GM12878 (cell line): ENCODE measurements around the gene MACROD2. TPM values are rescaled to one million over a fixed set of nuclear protein-coding genes. Genes with fewer than 3 reads are reported as not detected.

Experiments
- ATAC-seq: fragments of 200-7000 bp; cut with Tn5 transposase; 3 replicates; pipeline ENCODE4 v1.9.1; 2020; ENCODE audit warnings: mild to moderate bottlenecking, moderate library complexity
- BruUV-seq: library from RNA; stranded (reverse); fragments of 400-500 nt; replicated peaks from 2 replicates; lab custom pipeline; 2021; lab: Mats Ljungman, UMichigan
- CTCF ChIA-PET: fragments of 300-600 bp; sonication (Branson Sonifier 250); formaldehyde crosslinking; extraction: SDS; loops from one replicate; lab custom pipeline; 2021; ENCODE audit warnings: inconsistent platforms; lab: Yijun Ruan, JAX
- POLR2A ChIA-PET: fragments of 350-600 bp; formaldehyde crosslinking; extraction: SDS; loops from one replicate; lab custom pipeline; 2021; ENCODE audit warnings: inconsistent platforms; lab: Charles Lee
- RAD21 ChIA-PET: fragments of 300-600 bp; sonication (Branson Sonifier 250); formaldehyde crosslinking; loops from one replicate; lab custom pipeline; 2023; ENCODE audit warnings: antibody characterized with exemption; ENCODE audit not compliant: unreplicated experiment; lab: Charles Lee
- SMC1A ChIA-PET: fragments of 300-600 bp; sonication (Branson Sonifier 250); formaldehyde crosslinking; loops from one replicate; lab custom pipeline; 2023; ENCODE audit not compliant: unreplicated experiment, uncharacterized antibody; lab: Charles Lee
- DNase-seq: peaks from one replicate; pipeline ENCODE4 v3.0.0-alpha.2; 2011; ENCODE audit warnings: low read depth, low spot score
- FAIRE-seq: peaks from 3 replicates; lab custom pipeline; 2011; peaks lifted over from hg19 to GRCh38; lab: Jason Lieb, UNC
- H2AFZ ChIP-seq: 2 replicates; pipeline ENCODE4 v1.6.0; 2011; ENCODE audit warnings: low read depth, low read length, control low read depth; ENCODE audit not compliant: control insufficient read depth
- H3K27ac ChIP-seq: 2 replicates; pipeline ENCODE4 v1.5.1; 2011; ENCODE audit warnings: control low read depth; ENCODE audit not compliant: control insufficient read depth, insufficient read depth
- H3K27me3 ChIP-seq, 2 experiments: replicated peaks in 1 of 2; 2 replicates each; pipeline versions ENCODE4 v1.6.0 to v1.6.1; 2011; ENCODE audit warnings: low read length in 1 of 2; ENCODE audit not compliant: control insufficient read depth in 2 of 2, insufficient read depth in 2 of 2
- H3K36me3 ChIP-seq, 2 experiments: 2 replicates each; pipeline ENCODE4 v1.5.1; 2011; ENCODE audit warnings: low read length in 1 of 2; ENCODE audit not compliant: control insufficient read depth in 2 of 2, insufficient read depth in 2 of 2
- H3K4me1 ChIP-seq: 2 replicates; pipeline ENCODE4 v1.6.1; 2011; ENCODE audit warnings: mild to moderate bottlenecking, low read length, moderate library complexity, mixed read lengths; ENCODE audit not compliant: control insufficient read depth, insufficient read depth
- H3K4me2 ChIP-seq: 2 replicates; pipeline ENCODE4 v1.6.0; 2011; ENCODE audit warnings: control low read depth; ENCODE audit not compliant: control insufficient read depth, insufficient read depth
- H3K4me3 ChIP-seq: fragments of 200-600 bp; sonication (generic); 2 replicates; pipeline ENCODE4 v1.5.1; 2016
- H3K79me2 ChIP-seq: 2 replicates; pipeline ENCODE4 v1.6.0; 2011; ENCODE audit warnings: low read length; ENCODE audit not compliant: control insufficient read depth, insufficient read depth
- H3K9ac ChIP-seq: 2 replicates; pipeline ENCODE4 v1.8.0; 2011; ENCODE audit warnings: low read length, control low read depth, mixed read lengths; ENCODE audit not compliant: control insufficient read depth, insufficient read depth
- H3K9me3 ChIP-seq: replicated peaks from 3 replicates; pipeline ENCODE4 v1.5.1; 2011; ENCODE audit warnings: mild to moderate bottlenecking, low read length; ENCODE audit not compliant: control insufficient read depth, insufficient read depth
- H4K20me1 ChIP-seq: 2 replicates; pipeline ENCODE4 v1.6.0; 2011; ENCODE audit not compliant: control insufficient read depth, insufficient read depth
- BCL11A ChIP-seq: IDR thresholded peaks from 2 replicates; pipeline ENCODE4 v1.6.1; 2011; ENCODE audit warnings: low read depth, low read length
- HDGF ChIP-seq: fragments of 450-650 bp; IDR thresholded peaks from 2 replicates; pipeline ENCODE4 v1.6.1; 2016; ENCODE audit warnings: antibody characterized with exemption
- MTA2 ChIP-seq: fragments of 450-650 bp; IDR thresholded peaks from 2 replicates; pipeline ENCODE4 v1.6.1; 2016; ENCODE audit warnings: low read depth, mild to moderate bottlenecking, moderate library complexity
- WGBS: methylation state at CpG from one replicate; pipeline ENCODE4 v1.1.6; 2016; ENCODE audit warnings: low lambda C conversion rate; ENCODE audit not compliant: insufficient replicate concordance, insufficient coverage; ENCODE audit errors: missing lambda C conversion rate; 5-methylcytosine and 5-hydroxymethylcytosine counted together
- in situ Hi-C: fragments of 300-500 bp; cut with MboI; formaldehyde crosslinking; loops from 9 replicates; pipeline ENCODE4 v1.14.3; 2018; ENCODE audit warnings: mixed read lengths
- intact Hi-C: fragments of 100-400 bp; cut with micrococcal nuclease; formaldehyde crosslinking; loops from one replicate; pipeline ENCODE4 v1.14.2; 2022; ENCODE audit not compliant: unreplicated experiment
- polyA plus RNA-seq, 11 experiments: library from polyadenylated mRNA; depleted of rRNA in 4 of 11; unstranded in 6 of 11; stranded (reverse) in 5 of 11; fragments of >200 nt; fragmentation: Nextera tagmentation in 4 of 11; fragmentation: Illumina TruSeq in 1 of 11; extraction: Ambion mirVana in 4 of 11; extraction: Trizol in 1 of 11; gene quantifications; 1 replicate in 1 of 11; 2 replicates in 10 of 11; pipeline versions ENCODE4 v1.2.1 to v1.2.3, GENCODE V29; 2011 to 2016; ENCODE audit warnings: inconsistent platforms in 2 of 11, missing spikeins in 2 of 11, low read depth in 1 of 11
- total RNA-seq, 4 experiments: library from RNA; depleted of rRNA in 3 of 4; stranded (reverse); fragments of >200 nt in 3 of 4; fragmentation: Illumina TruSeq in 1 of 4; extraction: Trizol in 1 of 4; gene quantifications; 2 replicates each; pipeline versions ENCODE4 v1.2.1 to v1.2.3, GENCODE V29; 2013 to 2021
- TF ChIP-seq, protein P1 (sequence below): fragments of 450-650 bp; IDR thresholded peaks from 2 replicates; pipeline ENCODE4 v1.6.1; 2017; ENCODE audit warnings: mild to moderate bottlenecking, moderate library complexity
- TF ChIP-seq, protein P2 (sequence below): IDR thresholded peaks from 2 replicates; pipeline ENCODE4 v1.6.1; 2012; ENCODE audit warnings: low read length, inconsistent platforms
- TF ChIP-seq, protein P3 (sequence below): IDR thresholded peaks from 2 replicates; pipeline ENCODE4 v1.6.1; 2011; ENCODE audit warnings: low read depth, low read length, improper control_type of control experiment, borderline replicate concordance
- TF ChIP-seq, protein P4 (sequence below): IDR thresholded peaks from 2 replicates; pipeline ENCODE4 v1.6.1; 2012; ENCODE audit warnings: low read depth, low read length, improper control_type of control experiment

MACROD2 gene
- total and polyA plus RNA-seq, 10 of the 15 experiments (the other 5 are each of a cell fraction or from before 2014, with no cell fraction given): 1.1 to 21.5 (median 2.2) TPM

DNA sequence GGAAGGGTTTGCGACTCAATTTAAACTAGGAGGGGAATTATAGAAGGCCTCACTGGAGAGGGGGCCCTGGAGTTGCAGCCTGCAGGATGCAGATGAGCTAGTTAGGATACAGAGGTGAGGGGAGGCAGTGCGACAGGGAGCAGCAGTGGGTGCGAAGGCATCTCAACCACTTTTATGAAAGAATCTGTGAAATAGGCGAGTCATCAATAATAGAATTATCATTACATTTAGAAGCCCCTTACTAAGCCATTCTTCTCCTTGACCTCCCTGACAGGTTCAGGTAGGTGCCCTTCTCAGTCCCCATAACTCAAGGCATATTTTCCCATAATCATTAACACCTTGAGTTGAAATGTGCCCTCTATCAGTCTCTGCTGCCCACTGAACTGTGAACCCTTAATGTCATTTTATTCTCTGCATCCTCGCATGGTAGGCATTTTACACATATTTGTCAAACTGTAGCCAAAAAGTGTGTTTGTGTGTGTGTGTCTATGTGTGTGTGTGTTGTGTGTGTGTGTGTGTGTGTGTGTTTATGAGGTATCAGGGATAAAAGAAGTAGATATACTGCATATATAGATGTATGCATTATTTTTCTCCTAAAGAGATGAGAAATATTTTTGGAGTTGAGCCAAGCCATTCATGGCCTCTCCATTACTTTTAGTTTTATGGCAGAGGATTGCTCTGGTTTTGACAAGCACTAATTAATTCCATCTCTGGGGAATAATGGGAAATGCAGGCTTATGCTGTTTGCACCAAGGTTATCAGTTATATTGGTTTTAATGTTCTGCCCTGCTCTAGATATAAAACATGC lies 1679.1 kb downstream of the MACROD2 start:
- SMC1A ChIA-PET: no interaction called here
- TF ChIP-seq, protein P1, sequence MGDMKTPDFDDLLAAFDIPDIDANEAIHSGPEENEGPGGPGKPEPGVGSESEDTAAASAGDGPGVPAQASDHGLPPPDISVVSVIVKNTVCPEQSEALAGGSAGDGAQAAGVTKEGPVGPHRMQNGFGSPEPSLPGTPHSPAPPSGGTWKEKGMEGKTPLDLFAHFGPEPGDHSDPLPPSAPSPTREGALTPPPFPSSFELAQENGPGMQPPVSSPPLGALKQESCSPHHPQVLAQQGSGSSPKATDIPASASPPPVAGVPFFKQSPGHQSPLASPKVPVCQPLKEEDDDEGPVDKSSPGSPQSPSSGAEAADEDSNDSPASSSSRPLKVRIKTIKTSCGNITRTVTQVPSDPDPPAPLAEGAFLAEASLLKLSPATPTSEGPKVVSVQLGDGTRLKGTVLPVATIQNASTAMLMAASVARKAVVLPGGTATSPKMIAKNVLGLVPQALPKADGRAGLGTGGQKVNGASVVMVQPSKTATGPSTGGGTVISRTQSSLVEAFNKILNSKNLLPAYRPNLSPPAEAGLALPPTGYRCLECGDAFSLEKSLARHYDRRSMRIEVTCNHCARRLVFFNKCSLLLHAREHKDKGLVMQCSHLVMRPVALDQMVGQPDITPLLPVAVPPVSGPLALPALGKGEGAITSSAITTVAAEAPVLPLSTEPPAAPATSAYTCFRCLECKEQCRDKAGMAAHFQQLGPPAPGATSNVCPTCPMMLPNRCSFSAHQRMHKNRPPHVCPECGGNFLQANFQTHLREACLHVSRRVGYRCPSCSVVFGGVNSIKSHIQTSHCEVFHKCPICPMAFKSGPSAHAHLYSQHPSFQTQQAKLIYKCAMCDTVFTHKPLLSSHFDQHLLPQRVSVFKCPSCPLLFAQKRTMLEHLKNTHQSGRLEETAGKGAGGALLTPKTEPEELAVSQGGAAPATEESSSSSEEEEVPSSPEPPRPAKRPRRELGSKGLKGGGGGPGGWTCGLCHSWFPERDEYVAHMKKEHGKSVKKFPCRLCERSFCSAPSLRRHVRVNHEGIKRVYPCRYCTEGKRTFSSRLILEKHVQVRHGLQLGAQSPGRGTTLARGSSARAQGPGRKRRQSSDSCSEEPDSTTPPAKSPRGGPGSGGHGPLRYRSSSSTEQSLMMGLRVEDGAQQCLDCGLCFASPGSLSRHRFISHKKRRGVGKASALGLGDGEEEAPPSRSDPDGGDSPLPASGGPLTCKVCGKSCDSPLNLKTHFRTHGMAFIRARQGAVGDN: no peak
- TF ChIP-seq, protein P2, sequence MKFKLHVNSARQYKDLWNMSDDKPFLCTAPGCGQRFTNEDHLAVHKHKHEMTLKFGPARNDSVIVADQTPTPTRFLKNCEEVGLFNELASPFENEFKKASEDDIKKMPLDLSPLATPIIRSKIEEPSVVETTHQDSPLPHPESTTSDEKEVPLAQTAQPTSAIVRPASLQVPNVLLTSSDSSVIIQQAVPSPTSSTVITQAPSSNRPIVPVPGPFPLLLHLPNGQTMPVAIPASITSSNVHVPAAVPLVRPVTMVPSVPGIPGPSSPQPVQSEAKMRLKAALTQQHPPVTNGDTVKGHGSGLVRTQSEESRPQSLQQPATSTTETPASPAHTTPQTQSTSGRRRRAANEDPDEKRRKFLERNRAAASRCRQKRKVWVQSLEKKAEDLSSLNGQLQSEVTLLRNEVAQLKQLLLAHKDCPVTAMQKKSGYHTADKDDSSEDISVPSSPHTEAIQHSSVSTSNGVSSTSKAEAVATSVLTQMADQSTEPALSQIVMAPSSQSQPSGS: no peak
- TF ChIP-seq HDGF: no peak
- TF ChIP-seq MTA2: no peak
- TF ChIP-seq, protein P3, sequence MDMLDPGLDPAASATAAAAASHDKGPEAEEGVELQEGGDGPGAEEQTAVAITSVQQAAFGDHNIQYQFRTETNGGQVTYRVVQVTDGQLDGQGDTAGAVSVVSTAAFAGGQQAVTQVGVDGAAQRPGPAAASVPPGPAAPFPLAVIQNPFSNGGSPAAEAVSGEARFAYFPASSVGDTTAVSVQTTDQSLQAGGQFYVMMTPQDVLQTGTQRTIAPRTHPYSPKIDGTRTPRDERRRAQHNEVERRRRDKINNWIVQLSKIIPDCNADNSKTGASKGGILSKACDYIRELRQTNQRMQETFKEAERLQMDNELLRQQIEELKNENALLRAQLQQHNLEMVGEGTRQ: no peak
- TF ChIP-seq, protein P4, sequence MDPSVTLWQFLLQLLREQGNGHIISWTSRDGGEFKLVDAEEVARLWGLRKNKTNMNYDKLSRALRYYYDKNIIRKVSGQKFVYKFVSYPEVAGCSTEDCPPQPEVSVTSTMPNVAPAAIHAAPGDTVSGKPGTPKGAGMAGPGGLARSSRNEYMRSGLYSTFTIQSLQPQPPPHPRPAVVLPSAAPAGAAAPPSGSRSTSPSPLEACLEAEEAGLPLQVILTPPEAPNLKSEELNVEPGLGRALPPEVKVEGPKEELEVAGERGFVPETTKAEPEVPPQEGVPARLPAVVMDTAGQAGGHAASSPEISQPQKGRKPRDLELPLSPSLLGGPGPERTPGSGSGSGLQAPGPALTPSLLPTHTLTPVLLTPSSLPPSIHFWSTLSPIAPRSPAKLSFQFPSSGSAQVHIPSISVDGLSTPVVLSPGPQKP: no peak
- no peak for TF ChIP-seq BCL11A
- TF ChIP-seq, all 136 proteins: peak for 0

More for the DNA sequence above, 1679.1 kb downstream of the MACROD2 start:
- H3K9me3 ChIP-seq: no peaks in the 10 kb centered on the region
- ATAC-seq (no peak), FAIRE-seq (no peak), DNase-seq (no peak)
- RAD21 ChIA-PET: no interaction called here
- H3K27ac ChIP-seq: no peak overlapping the region
- no TSS peak for BruUV-seq
- no peaks in the 10 kb centered on the region for H3K36me3 ChIP-seq
- no peaks in the 10 kb centered on the region for H3K27me3 ChIP-seq
- POLR2A ChIA-PET: no interaction called here
- in situ Hi-C loops (loop anchor here (25.0 kb wide), 1 partner anchor 1337 kb away; the partner anchor contains the start of gene FLRT3), intact Hi-C loops (no loop called here)
- H4K20me1 ChIP-seq: no peaks in the 10 kb centered on the region
- H2AFZ ChIP-seq: no peak overlapping the region
- CTCF ChIA-PET: interaction anchor here (0.7 to 2.4 kb wide), 2 partner anchors 10 to 20 kb away, joined by 3 to 9 read pairs; no protein-coding TSS in a partner anchor
- WGBS: 77% methylated on average over 5 of the region's 5 CpGs
- H3K9ac ChIP-seq: no peak overlapping the region
- no peak overlapping the region for H3K4me3 ChIP-seq
- no peak overlapping the region for H3K4me2 ChIP-seq
- H3K4me1 ChIP-seq: no peaks in the 10 kb centered on the region
- H3K79me2 ChIP-seq: no peaks in the 10 kb centered on the region
